GM18909 (cell line): Measurements from ENCODE around the gene ELMO2.

Experiments
- ATAC-seq: cut with Tn5 transposase; IDR thresholded peaks from one replicate; pipeline ENCODE4 v1.9.1; 2021; ENCODE audit warnings: mild to moderate bottlenecking; ENCODE audit not compliant: unreplicated experiment, poor library complexity

The ELMO2 gene

GRCh38 chr20:46368902-46369268 lies 37.5 kb downstream of the ELMO2 start:
- no peak for ATAC-seq

GRCh38 chr20:46367967-46368901 lies 38.2 kb downstream of the ELMO2 start:
- no peak for ATAC-seq

- ATAC-seq = no peak
Measured at GRCh38 chr20:46367234-46367633, 39.2 kb downstream of the ELMO2 start.

- ATAC-seq = no peak
Measured at GRCh38 chr20:46366826-46367225, 39.6 kb downstream of the ELMO2 start.

GRCh38 chr20:46365487-46366220 lies 40.8 kb downstream of the ELMO2 start:
- ATAC-seq = no peak

- ATAC-seq = no peak
Measured at GRCh38 chr20:46364670-46365486, 41.5 kb downstream of the ELMO2 start.

- ATAC-seq = peak; percentile 78
Measured at GRCh38 chr20:46363874-46364669, 42.3 kb downstream of the ELMO2 start.

GRCh38 chr20:46362921-46363867 lies 43.2 kb downstream of the ELMO2 start:
- no peak for ATAC-seq

- no peak for ATAC-seq
Measured at GRCh38 chr20:46361811-46362210, 44.6 kb downstream of the ELMO2 start.

- no peak for ATAC-seq
Measured at GRCh38 chr20:46361381-46361780, 45.0 kb downstream of the ELMO2 start.

GRCh38 chr20:46359233-46359751 lies 47.1 kb downstream of the ELMO2 start:
- no peak for ATAC-seq

- no peak for ATAC-seq
Measured at GRCh38 chr20:46358346-46359058, 47.9 kb downstream of the ELMO2 start.

GRCh38 chr20:46357030-46357514 lies 49.3 kb downstream of the ELMO2 start:
- ATAC-seq = no peak

- ATAC-seq = no peak
Measured at GRCh38 chr20:46356195-46357029, 50.0 kb downstream of the ELMO2 start.

- no peak for ATAC-seq
Measured at GRCh38 chr20:46355778-46356177, 50.6 kb downstream of the ELMO2 start.

- ATAC-seq = no peak
Measured at GRCh38 chr20:46354920-46355654, 51.3 kb downstream of the ELMO2 start.
